Colonic mucosa (tissue), 4 donors: ENCODE data around the gene SPECC1L. TPM values are rescaled to one million over a fixed set of nuclear protein-coding genes. Genes with fewer than 3 reads are reported as not detected.

ENCODE experiments used
- DNase-seq: peaks from one replicate; pipeline ENCODE4 v3.0.0-alpha.2; 2020
- H3K27ac ChIP-seq: fragments of 200-600 bp; one replicate; pipeline ENCODE4 v1.8.0; 2021
- H3K27me3 ChIP-seq: fragments of 200-600 bp; one replicate; pipeline ENCODE4 v1.8.0; 2021
- H3K36me3 ChIP-seq: fragments of 200-600 bp; one replicate; pipeline ENCODE4 v1.8.0; 2021
- H3K4me1 ChIP-seq: fragments of 200-600 bp; one replicate; pipeline ENCODE4 v1.8.0; 2021; ENCODE audit warnings: mild to moderate bottlenecking
- H3K4me3 ChIP-seq: fragments of 200-600 bp; one replicate; pipeline ENCODE4 v1.8.0; 2021
- H3K9ac ChIP-seq, 2 donors: one replicate each; pipeline ENCODE4 v1.7.0; 2013; ENCODE audit warnings: control low read depth in 2 of 2, low read depth in 2 of 2, low read length in 2 of 2
- H3K9me3 ChIP-seq: fragments of 200-600 bp; one replicate; pipeline ENCODE4 v1.8.0; 2021
- CTCF ChIP-seq: fragments of 200-600 bp; IDR thresholded peaks from one replicate; pipeline ENCODE4 v1.8.0; 2022; ENCODE audit warnings: antibody characterized with exemption, mild to moderate bottlenecking
- intact Hi-C: fragments of 100-400 bp; cut with DNase I; formaldehyde crosslinking; loops from one replicate; pipeline ENCODE4 v1.14.1; 2022
- total RNA-seq, 2 donors: library from RNA; stranded (reverse); fragmentation: NEBNext Ultra II Directional in 1 of 2; extraction: Animal tissue kit (Norgen Biotek cat#: 25700) in 1 of 2; gene quantifications; one replicate each; pipeline ENCODE4 v1.2.1, GENCODE V29; 2021
- donor health status: healthy.
- donor health status: DM: no; HTN: no; CAD: no.
- donor health status: DM: no; HTN: no; CAD: no.

SPECC1L gene
- total RNA-seq, 2 donors from 2014 or later, result 45.3 to 55.3 TPM

GRCh38 chr22:24402460-24403192, 132.0 kb downstream of the SPECC1L start:
- H3K4me3 ChIP-seq, result peak overlapping the region; percentile 2
- peak; percentile 95 for DNase-seq
- H3K9me3 ChIP-seq, result no peaks in the 10 kb centered on the region
- no peak for TF ChIP-seq CTCF
- peak overlapping the region in 1 of 2 donors; percentile 41 for H3K9ac ChIP-seq
- no peaks in the 10 kb centered on the region for H3K36me3 ChIP-seq
- intact Hi-C loops, result no loop called here
- no peaks in the 10 kb centered on the region for H3K27me3 ChIP-seq
- H3K27ac ChIP-seq, result peak overlapping the region; percentile 17
- peaks cover 10% of the 10 kb centered on the region for H3K4me1 ChIP-seq

- Histone ChIP-seq H3K4me1 (peaks cover 10% of the 10 kb centered on the region), H3K27me3 (no peaks in the 10 kb centered on the region), H3K36me3 (no peaks in the 10 kb centered on the region), H3K4me3 (no peak overlapping the region), H3K9ac (no peak overlapping the region), H3K27ac (peak overlapping the region; percentile 17), H3K9me3 (no peaks in the 10 kb centered on the region)
- DNase-seq, result no peak
- intact Hi-C loops, result no loop called here
- TF ChIP-seq CTCF, result no peak
These were observed 132.7 kb downstream of the SPECC1L start for GRCh38 chr22:24403346-24403745.

- TF ChIP-seq CTCF, result no peak
- H3K4me1 ChIP-seq, result peaks cover 7% of the 10 kb centered on the region
- no peaks in the 10 kb centered on the region for H3K36me3 ChIP-seq
These were observed 134.1 kb downstream of the SPECC1L start for GRCh38 chr22:24404561-24405275.

GRCh38 chr22:24405631-24406321, 135.1 kb downstream of the SPECC1L start:
- intact Hi-C loops, result no loop called here
- H3K36me3 ChIP-seq, result no peaks in the 10 kb centered on the region

More at GRCh38 chr22:24404561-24405275, 134.1 kb downstream of the SPECC1L start:
- DNase-seq, result no peak
- Histone ChIP-seq H3K4me3 (no peak overlapping the region), H3K27me3 (no peaks in the 10 kb centered on the region), H3K27ac (no peak overlapping the region), H3K9me3 (no peaks in the 10 kb centered on the region), H3K9ac (no peak overlapping the region)
- intact Hi-C loops, result no loop called here

More at GRCh38 chr22:24405631-24406321, 135.1 kb downstream of the SPECC1L start:
- no peak for TF ChIP-seq CTCF
- Histone ChIP-seq H3K9ac (no peak overlapping the region), H3K9me3 (no peaks in the 10 kb centered on the region), H3K27ac (no peak overlapping the region), H3K27me3 (no peaks in the 10 kb centered on the region), H3K4me3 (no peak overlapping the region), H3K4me1 (peaks cover 7% of the 10 kb centered on the region)
- DNase-seq, result no peak
